ENCODE data around the gene PAFAH2.

DNA sequence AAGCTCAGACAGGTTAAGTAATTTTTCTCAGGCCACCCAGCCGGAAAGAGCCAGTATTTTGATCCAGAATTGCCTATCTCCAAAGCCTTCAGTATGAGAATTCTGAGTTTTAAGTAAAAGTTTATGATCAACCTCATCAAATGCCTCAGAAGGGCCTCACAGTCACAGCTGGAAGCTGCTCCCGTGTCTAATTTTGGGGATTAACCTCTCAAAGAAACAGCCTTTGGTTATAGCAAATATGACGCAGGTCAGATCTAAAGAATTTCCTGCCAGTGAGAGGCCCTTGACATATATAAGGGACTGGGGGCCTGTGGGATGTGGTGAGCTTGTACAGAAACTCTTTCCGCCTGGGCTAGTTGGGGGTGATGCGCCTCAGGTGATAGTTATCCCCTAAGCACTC, 26.0 kb upstream of the PAFAH2 start:
- no peak for TF ChIP-seq CTCF (IDR thresholded peaks at IDR 0.05)
- no peak for TF ChIP-seq POLR2A (IDR thresholded peaks at IDR 0.05)

Measured in Peyer's patch (tissue), 4 donors.